CD4-positive, alpha-beta T cell treated with Interleukin-17A for 4 hours (primary cell): Measurements from ENCODE around the gene PHF2.
A peak's percentile ranks its signal among the peaks of the same experiment; 100 is the strongest.

Experiments
- DNase-seq: peaks from one replicate; pipeline ENCODE4 v3.0.0-alpha.2; 2020; ENCODE audit warnings: mixed read lengths

The PHF2 gene

DNA sequence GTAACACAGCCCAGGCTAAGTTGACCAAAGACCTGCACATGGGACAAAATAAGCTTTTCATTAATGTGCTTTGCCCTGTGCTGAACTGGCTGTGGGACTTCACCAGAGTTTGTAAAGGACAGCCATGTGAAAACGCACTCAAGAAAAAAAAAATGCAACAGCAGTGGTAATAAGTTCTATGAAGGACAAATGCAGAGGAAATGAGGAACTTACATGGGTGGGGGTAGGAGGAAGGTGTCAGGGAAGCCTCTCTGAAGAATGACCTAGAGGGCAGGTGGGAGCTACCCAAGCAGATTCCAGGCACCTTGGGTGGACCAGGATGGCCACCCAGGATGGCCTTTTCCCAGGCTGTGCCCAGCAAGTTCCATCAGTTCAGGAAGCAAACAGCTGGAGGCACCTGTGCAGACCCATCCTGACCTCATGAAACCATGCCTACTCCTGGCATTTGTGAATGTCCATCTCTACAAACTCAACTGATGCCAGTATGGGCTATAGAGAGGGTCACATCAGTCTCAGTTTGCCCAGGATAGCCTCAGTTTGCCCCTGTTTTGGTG is 6.7 kb upstream of the PHF2 start:
- DNase-seq, result no peak

DNA sequence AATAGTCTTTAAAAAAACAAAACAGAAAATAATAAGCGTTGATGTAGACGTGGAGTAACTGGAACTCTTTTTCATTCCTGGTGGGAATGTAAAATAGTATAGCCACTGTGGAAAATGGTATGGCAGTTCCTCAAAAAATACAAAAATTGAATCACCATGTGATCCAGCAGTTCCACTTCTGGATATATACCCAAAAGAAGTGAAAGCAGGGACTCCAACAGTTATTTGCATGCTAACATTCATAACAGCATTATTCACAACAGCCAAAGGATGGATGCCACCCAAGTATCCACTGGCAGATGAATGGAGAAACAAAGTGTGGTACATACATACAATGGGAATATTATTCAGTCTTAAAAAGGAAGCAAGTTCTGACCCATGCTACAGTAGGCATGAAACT is 4.2 kb upstream of the PHF2 start:
- no peak for DNase-seq

- no peak for DNase-seq
These were observed 3.5 kb upstream of the PHF2 start for GRCh38 chr9:93572636-93573515.

DNA sequence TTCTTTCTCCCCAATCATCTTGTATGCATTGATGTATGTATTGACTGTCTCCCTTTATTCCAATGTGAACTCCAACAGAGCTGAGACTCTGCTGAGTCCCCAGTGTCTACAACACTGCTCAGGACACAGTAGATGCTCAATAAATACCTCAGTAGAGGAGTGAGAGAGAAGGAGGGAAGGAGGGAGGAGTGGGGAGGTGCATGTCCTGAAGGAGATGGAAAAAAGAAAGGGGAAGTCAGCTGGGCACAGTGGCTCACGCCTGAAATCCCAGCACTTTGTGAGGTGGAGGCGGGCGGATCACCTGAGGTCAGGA is 2.9 kb upstream of the PHF2 start:
- no peak for DNase-seq

DNA sequence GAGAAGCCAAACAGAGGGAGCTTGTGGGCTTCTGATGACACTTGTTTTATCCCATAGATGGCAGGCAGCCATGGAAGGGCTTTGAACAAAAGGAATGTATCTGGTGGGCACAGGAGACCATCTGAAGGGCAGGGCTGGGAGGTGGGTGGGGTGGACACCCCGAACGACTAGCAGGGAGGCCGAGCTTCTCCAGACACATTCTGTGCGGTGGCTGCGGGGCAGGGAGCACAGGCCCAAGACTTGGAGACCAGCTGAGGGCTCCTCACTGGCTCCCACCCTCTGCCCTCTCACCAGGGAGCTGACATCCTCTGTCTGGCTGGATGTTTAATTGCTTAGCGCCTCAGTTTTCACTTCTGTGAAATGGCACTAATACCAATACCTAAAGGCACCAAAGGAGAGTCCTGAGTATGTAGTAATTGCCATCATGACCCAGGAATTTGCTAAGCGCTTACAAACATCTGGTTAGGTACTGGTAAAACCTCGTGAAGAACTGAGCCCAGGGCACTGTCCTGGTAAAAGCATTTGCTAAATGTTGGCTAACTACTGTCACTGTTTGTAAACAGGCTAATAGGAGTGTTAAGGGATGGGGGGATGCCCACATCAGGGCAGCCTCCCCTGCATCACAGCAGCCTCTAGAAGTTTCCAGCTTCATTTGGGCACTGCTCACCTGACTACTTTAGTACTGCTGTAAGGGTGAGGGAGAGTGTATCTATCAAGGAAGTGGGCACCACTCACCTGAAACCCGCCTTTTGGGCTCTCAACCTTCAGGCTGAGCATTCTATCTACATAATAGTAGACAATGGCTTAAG is 2.1 kb upstream of the PHF2 start:
- no peak for DNase-seq

GRCh38 chr9:93574900-93575795 is 1.2 kb upstream of the PHF2 start:
- DNase-seq, result no peak

- peak; percentile 57 for DNase-seq
These were observed 557 bp upstream of the PHF2 start for GRCh38 chr9:93575796-93576257.

GRCh38 chr9:93577078-93577974 is 942 bp downstream of the PHF2 start:
- peak; percentile 40 for DNase-seq

DNA sequence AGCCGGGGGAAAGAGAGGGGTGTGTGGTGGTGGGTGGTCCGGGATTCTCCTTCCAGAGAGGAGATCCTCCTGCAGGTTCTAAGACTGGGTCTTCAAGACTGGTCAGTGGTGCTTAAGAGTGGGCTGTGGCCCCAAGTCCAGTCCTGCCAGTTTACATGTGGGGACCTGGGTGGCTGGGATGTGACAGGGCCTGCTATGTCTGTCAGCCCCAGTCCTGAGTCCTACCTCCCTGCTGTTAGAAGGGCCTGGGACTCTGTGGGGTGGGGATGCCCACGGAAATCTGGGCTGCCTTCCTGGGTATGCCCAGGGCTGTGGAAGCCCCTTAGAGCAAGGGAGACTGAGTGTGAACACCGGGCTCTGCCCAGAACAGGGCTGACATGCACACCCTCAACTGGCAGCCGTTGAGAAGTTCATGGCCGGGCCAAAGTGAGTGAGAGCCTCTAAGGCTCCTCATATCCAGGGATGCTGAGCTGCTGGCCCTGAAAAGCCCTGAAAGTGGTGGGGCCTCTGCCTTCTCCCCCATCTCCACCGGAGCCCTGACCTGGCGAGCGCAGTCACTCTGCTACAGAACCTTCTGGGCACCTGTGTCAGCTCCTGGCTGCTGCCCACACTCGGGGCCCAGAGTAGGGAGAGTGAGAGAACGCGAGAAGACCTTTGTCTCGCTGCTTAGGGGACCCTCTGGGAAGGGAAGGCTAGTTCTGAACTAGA is 1.7 kb downstream of the PHF2 start:
- DNase-seq, result no peak

DNA sequence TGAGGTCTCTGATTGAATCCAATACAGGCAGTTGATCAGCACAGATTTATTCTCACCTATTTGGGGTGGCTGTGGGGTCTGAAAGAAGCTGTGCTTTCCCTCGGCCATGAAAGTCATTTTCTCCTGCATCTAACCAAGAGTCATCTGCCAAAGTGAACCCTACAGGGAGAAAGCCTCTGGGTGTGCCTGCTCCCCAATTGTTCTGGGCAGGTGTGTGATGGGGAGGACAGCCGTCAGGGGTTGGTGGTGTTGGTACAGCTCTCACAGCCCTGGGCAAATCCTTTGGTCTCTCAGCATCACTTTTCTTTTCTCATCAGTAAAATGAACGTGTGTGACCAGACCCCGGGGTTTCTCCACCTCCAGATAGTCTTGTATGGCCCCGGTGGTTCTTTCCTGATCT is 2.5 kb downstream of the PHF2 start:
- DNase-seq, result no peak

- DNase-seq, result no peak
These were observed 3.5 kb downstream of the PHF2 start for GRCh38 chr9:93579711-93580516.

GRCh38 chr9:93580654-93581380 is 4.4 kb downstream of the PHF2 start:
- DNase-seq, result no peak

DNA sequence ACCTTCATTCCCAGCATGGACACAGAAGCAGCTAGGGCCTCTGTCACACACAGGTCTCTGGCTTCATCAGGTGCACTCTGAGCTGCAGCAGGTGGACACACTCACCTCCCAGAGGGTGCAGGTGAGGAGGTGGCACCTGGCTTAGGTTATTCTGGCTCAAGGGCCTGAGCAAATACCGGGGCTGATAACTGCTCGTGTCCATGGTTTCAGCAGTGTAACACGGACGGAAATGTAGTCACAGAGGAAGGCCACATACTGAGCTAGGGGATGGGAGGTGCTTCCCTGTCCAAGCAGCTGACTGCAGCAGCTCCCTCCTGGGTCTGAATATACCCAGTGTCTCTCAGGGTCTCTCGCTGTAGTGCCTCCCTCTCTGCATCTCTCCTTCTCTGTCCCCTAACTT is 5.7 kb downstream of the PHF2 start:
- DNase-seq, result no peak

GRCh38 chr9:93582550-93582949 is 6.2 kb downstream of the PHF2 start:
- DNase-seq, result no peak

- no peak for DNase-seq
These were observed 8.9 kb downstream of the PHF2 start for GRCh38 chr9:93585259-93585658.

- DNase-seq, result no peak
These were observed 9.3 kb downstream of the PHF2 start for GRCh38 chr9:93585695-93586094.

DNA sequence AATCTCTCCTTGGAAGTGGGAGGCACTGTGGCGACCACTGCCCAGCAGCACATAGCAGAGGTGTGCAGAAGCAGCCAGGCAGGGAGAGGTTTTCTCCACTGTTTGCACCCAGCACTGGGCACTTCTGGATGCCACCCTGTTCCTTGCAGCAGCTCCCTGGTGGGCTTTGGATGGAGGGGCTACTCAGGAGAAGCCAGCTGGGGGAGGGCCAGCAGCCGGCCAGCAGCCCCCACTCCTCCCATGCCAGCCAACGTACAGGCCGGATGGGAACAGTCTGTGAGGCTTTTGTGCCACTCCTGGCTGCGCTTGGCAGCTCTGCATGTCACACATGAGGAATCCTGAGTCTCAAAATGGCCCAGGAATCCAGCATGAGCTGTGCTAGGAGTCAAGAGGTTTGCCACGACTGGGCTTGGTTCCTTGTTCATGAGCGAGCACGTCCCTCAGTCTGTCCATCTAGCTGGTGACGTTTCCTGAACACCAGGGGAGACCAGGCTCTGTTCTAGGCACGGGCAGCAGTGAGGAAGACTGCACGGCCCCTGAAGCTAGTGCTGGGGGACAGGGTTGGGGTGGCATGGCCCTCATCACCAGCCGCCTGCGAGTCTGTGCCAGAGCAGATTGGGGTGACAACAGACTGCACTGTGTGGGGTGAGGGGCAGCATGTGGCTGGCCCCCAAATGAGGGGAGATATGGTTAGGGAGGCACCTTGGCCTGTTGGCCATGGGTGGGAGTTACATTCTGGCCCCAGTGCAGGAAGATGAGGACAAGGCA is 10.1 kb downstream of the PHF2 start:
- DNase-seq, result no peak

DNA sequence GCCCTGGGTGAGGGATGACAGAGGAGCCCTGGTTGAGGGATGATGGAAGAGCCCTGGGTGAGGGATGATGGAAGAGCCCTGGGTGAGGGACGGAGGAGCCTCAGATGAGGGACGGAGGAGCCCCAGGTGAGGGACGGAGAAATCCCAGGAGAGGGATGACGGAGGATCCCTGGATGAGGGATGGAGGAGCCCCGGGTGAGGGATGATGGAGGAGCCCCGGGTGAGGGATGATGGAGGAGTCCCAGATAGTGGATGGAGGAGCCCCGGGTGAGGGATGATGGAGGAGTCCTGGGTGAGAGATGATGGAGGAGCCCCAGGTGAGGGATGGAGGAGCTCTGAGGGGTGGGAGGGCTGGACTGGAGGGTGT is 10.9 kb downstream of the PHF2 start:
- DNase-seq, result no peak
